GM12872 (cell line): ENCODE measurements around the gene SACS.

Source experiments
- CTCF ChIP-seq: IDR thresholded peaks from 3 replicates; pipeline ENCODE4 v1.5.1; 2011; ENCODE audit warnings: low read depth, mild to moderate bottlenecking, low read length, moderate library complexity; ENCODE audit not compliant: insufficient read depth

Gene SACS

DNA sequence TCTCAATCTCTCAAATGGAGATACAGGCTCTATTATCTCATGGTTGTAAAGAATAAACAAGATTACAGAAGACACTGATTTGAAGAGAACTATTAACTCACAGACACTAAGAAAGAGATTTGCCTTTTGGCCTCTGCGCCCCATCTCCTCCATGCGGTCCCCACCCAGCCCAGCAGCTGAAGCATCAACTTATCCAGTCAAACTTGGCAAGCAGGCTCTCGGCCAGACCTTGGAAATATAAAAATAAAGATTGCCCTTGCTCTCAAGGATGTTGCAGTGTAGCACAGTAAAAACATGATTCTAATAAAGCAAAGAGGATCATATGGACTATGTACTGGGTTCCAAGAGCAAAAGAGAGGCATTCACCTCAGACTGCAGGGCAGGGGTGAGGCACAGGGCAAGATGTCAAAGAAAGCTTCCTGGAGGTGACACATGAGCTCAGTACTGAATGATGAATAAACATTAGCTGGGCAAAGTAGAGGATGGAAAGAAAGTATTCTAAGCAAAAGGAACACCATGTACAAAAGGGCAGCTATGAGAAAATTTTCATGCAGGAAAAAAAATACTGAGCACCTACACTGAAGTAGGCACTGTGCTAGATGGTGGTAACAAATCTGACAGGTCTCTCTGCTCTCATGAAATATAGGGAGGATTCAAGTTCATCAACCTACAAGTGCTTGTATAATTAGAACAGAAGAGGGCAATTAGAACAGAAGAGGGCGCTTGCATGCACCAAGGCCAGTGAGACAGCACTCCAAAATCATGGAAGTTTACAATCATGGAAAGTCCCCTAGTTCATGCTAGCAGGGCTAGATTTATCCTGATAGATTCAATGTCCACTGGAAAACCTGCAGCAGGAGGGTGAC is 85.0 kb downstream of the SACS start:
- no peak for TF ChIP-seq CTCF

DNA sequence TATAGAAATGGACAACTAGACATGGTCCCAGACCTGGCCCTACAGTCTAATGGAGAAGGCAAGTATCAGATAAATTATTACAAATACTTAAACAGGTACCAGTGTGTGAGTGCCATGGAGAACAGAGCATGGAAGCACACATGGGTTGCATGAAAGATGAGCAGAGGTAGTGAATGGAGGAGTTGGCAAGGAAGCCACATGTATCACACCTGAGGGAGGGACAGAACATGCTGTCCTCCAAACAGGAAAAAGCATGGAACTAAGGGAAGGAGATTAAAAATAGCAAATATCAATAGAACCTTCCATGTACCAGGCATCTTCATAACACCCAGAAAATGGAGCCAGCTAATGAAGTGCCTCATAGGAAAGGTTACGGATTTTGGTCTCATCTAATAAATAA is 85.9 kb downstream of the SACS start:
- no peak for TF ChIP-seq CTCF

DNA sequence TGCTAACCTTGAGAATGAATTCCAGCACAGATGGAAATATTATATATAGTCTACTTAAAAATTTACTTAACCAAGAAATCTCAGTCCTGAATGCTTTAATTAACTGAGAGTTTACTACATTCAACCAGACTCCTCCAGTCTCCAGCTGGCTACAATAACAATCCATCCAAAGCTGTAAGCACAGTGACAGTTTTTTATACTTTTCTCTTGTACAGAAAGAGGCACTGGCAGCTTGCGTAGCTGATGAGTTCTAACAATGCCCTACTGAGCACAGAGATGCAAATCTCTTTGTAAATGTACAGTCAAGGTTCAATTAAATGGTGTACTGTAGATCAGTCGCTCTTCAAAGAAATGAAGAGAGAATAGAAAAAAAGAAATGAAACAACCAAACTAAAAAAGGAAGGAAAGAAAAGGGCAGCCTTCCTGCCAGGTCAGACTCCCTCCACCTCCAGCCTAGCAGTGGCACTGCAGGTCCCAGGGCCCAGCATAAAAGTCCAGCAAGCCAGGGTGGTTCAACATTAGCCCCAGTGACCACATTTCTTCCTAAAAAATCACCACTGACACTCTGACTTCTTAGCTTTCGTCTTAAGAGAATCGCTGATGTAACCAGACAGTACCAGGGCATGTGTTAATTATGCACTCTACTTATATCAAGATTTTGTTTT is 88.4 kb downstream of the SACS start:
- TF ChIP-seq CTCF: no peak

GRCh38 chr13:23339225-23339624 is 94.3 kb downstream of the SACS start:
- TF ChIP-seq CTCF: no peak

DNA sequence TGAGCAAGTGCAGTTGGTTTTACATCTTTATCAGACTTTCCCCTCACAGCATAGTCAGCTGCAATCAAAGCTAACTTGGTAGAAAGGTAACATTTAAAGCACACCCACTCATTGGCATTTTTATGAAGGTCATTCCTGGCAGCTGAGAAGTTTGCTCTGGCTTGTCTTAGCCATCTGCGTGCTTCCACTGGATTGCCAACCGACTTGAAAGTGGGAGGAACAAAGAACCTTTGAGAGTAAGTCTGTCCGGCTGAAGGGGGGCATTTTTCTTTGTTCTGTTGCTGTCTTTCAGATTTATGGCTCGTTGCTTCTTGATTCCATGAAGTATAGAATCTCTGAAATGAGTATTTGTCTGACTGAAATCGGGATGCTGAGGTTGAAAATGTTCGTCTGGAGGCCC is 103.1 kb downstream of the SACS start:
- no peak for TF ChIP-seq CTCF

GRCh38 chr13:23325191-23325590 is 108.3 kb downstream of the SACS start:
- TF ChIP-seq CTCF: no peak

DNA sequence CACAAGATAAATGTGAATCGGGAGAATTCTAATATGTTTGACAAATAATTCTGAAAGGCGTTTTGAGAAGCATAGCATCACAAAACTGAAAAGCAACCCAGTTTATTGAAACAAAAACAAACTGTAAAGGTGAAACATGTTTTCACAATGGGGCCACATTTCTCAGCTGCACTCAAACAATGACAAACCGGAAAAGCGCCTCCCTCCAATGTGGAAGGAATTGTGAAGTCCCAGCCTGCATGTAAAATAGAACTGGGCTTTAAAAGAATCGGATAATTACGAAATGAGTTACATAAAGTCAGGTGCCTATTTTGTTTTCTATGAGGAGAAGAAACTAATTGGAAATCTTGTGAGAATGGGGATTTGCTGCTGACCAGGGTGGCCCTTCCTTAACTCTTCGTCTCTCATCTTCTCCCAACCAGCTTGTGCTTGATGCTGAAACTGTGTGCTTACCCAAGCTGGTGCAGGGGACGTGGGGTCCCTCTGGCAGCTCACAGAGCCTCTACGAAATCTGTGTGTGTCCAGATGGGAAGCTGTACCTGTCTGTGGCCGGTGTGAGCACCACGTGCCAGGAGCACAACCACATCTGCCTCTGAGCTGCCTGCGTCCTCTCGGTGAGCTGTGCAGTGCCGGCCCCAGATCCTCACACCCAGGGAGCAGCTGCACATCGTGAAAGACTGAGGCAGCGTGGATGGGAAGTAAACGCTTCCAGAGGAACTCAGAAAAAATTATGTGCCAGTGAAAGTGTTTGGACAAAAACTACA is 109.4 kb downstream of the SACS start:
- no peak for TF ChIP-seq CTCF
